ENCODE data around the gene PIK3R1.
"Not testable (repeated sequence)": the region's sequence is repeated elsewhere in the genome, so short reads cannot be mapped to it uniquely, and the experiment has no call there.

Gene PIK3R1

GRCh38 chr5:68193481-68194036 is 22.0 kb upstream of the PIK3R1 start:
- no peak for DNase-seq (ENCODE audit: low read depth in 2 of 2)

DNA sequence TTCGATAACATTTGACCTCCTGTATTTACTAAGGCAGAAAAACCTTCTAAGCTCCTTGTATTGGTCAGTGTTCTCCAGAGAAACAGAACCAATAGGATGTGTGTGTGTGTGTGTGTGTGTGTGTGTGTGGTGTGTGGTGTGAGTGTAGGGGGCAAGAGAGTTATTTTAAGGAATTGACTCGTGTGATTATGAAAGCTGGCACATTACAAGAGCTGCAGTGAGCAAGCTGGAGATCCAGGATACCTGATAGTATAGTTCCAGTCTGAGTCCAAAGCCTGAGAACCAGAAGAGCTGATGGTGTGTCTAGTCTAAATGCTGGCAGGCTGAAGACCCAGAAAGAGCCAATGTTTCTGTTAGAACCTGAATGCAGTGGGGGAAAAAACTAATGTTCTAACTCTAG is 21.2 kb upstream of the PIK3R1 start:
- DNase-seq (ENCODE audit: low read depth in 2 of 2): no peak

DNA sequence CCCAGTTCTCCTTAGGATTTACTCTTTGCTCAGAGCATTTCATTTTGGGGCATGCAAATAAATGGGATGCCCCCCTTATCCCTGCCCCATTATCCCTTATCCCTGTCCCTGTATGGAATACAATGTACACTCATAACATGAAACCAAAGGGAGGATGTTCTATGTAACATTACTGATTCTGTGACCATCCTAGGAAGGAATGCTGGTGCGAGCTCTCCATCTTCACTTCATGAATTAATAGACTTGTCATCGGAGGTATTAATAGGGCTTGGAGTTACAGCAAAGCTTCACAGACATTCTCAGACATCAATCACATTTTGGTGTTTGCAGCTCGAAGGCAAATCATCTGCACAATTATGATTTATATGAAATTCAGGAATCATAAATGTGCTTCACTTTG is 20.4 kb upstream of the PIK3R1 start:
- no peak for DNase-seq (ENCODE audit: low read depth in 2 of 2)

DNA sequence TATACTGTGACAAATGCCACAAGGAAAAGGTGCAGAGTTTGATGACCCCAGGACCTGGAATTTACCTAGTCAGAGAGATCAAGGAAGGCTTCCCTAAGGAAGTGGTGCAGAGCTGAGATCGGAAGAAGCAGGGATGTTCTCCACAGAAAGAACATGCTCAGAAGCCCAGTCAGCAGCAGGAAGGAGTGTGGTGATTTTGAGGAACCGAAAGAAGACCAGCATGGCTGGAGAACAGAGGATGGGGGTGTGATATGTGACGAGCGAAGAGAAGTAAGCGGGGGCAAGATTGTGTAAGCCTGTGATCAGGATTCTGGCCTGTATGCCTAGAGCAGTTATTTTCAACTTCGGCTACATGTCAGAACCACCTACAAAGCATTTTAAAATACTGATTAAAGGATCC is 18.7 kb upstream of the PIK3R1 start:
- DNase-seq (ENCODE audit: low read depth in 2 of 2): no peak

- DNase-seq (ENCODE audit: low read depth in 2 of 2): no peak
These were observed 15.3 kb upstream of the PIK3R1 start for GRCh38 chr5:68200288-68200687.

- not testable (repeated sequence) for DNase-seq (ENCODE audit: low read depth in 2 of 2)
These were observed 4.9 kb upstream of the PIK3R1 start for GRCh38 chr5:68210654-68211053.

DNA sequence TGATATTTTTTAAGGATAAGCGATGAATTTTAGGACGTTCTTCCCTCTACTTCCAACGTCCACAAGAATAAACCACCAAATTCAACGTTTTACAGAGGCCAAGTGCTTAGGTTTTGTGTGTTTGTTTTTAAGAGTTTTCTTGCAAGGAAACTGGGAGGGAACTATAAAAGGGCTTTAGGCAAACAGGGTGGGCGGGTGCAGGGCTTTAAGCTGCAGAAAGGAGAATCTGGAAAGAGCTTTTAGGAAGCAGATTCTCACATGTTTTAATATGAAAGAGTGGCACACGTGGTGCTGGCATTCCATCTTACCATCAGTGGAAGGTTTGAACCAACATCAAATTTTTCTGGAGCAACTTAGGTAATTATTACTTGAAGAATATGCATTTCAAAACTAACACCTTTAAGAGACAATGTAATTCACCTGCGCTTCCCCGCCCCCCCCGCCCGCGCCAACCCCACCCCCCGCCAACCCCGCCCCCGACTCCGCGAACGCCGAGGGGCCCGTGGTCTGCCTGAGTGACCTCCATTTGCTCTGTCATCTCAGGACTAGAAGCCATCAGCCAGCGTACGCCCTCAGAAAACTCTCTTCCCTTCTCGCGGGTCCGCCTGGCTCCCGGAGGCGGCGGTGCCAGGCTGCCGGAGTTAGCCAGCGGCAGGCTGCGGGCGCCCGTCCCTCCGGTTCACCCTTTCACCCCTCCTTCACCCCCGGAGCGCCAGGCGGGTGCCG is 911 bp upstream of the PIK3R1 start:
- no peak for DNase-seq (ENCODE audit: low read depth in 2 of 2)

DNA sequence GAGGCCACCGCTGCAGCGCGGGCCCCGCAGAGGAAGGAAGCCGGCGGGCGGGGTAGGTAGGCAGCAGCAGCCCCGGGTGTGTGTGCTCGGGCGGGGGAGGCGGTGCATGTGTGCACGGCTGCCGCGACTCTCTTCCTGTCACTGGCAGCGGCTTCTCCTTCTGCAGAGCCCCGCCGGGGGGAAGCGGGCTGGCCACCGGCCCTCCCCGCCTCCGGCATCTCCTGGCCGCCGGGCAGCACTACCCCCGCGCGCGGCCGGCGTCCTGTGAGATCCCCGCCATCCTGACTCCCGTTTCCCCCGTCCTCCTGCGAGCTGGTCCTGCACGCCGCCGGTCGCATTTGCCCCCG is 315 bp downstream of the PIK3R1 start:
- DNase-seq (ENCODE audit: low read depth in 2 of 2): no peak

DNA sequence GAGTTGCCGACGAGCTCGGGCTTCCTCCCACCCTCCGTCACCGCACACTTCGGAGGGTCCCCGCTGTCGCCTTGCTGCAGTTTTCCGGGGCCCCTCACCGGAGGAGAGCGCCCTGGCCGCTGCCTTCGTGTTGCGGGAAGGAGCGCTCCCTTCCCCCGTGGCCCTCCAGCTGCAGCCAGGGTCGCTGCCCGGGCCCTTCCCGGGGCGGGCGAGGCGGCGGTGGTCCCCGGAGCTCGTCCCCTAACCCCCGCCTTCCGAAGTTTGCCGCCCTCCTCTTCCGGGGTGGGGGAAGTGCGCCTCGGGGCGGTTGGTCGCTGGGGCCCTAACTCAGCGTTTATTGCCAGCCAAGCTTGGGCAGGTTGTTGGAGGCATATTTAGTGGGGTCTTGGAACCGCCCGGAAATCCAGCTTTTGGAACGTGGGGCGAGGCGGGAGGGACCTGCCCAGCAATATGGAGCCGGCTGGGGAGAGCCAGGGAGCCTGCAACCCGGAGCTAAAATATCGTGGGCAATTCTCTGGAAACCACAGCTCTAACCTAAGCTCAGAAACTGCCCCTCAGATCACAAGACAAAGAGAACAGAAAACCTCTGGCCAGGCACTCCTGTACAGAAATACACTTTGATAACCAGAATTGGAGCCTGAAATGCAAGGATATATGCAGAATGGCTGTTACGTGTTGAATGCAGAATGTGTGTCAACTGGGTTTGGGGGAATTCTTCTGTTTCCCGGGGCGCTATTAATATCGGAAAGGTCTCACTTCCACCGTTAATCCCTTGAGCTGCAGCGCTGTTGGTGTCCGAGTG is 890 bp downstream of the PIK3R1 start:
- DNase-seq (ENCODE audit: low read depth in 2 of 2): no peak

DNA sequence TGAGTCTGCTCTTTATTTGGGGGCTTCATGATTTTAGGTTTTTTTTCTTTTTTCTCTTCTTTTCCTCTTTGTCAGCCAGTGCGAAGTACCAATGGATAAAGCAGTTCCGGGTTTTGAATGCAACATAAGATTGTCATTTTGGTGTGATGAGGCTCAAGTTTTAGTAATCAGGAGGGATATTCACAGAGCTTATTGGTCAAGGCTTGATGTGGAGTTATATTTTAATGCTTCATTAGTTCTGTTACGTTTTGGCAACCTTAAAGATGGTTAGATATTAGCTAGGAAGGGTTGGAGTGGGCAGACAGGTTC is 1.4 kb downstream of the PIK3R1 start:
- DNase-seq (ENCODE audit: low read depth in 2 of 2): no peak

GRCh38 chr5:68217528-68217927 is 2.0 kb downstream of the PIK3R1 start:
- no peak for DNase-seq (ENCODE audit: low read depth in 2 of 2)

DNA sequence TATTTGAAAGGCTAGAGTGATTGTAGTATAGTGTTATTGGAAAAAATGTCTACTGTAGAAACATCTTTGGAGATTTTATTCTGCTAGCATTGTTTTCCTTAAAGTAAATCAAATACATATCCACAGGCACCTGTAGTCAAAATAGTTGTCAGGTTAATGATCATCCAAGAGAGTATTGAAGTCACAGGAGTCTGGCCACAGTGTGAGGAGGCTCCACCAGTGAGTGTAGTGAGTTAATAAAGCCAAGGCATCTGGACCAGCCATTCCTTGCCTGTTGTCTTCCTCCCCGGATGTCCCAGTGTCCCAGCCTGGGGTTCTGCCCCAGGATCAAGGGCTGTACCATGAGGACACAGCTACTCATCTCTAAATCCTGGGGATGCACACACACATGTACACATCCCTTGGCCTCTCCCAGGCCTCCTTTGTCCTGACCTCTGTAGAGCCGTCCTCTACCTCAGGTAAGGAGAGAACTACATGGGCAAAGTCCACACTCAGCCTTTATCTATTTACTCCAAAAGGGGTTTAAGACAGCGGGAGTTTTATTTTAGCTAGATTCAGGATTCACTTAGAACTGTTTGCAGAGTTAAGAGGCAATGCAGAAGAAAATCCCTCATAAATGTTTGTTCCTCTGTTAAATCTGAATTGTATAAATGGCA is 3.7 kb downstream of the PIK3R1 start:
- DNase-seq (ENCODE audit: low read depth in 2 of 2): no peak

- DNase-seq (ENCODE audit: low read depth in 2 of 2): no peak
These were observed 4.7 kb downstream of the PIK3R1 start for GRCh38 chr5:68220260-68220659.

GRCh38 chr5:68220914-68221313 is 5.4 kb downstream of the PIK3R1 start:
- DNase-seq (ENCODE audit: low read depth in 2 of 2): no peak

DNA sequence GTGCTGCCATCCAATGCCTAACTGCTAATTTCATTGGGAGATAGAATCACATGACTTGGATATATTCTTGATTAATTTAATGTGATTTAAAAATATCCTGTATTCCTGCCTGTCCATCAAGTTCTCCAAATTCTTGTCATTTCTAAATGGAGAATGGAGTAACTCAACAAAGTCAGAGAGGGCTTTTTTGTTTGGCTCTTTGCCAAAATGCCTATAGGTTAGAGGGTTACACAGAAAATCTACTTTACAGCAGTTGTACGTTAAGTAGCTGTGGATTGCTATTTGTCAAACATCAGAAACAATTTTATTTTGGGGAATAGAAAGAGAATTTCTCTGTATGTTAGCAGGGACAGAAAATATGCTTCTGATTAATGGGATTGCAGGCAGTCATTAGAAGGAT is 5.9 kb downstream of the PIK3R1 start:
- no peak for DNase-seq (ENCODE audit: low read depth in 2 of 2)

DNA sequence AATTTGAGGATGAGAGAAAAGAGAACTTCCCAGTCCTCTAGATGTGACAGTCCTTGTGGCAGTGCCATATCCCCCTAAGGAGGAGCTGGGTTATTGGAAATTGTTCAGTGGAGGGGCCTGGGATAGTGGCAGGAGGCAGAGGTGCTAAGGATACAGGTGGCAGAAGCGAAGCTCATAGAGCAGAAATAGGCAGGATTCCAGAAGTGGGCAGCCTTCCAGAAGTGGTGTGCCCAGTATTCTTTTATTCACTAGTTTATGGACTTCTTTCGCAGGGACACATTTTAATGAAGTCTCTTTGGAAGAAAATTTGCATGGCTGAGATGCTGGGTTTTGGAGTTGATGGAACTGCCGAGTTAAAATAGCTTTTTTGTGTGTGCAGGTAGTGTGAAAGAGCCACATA is 6.8 kb downstream of the PIK3R1 start:
- no peak for DNase-seq (ENCODE audit: low read depth in 2 of 2)

GRCh38 chr5:68222824-68223354 is 7.3 kb downstream of the PIK3R1 start:
- no peak for DNase-seq (ENCODE audit: low read depth in 2 of 2)

DNA sequence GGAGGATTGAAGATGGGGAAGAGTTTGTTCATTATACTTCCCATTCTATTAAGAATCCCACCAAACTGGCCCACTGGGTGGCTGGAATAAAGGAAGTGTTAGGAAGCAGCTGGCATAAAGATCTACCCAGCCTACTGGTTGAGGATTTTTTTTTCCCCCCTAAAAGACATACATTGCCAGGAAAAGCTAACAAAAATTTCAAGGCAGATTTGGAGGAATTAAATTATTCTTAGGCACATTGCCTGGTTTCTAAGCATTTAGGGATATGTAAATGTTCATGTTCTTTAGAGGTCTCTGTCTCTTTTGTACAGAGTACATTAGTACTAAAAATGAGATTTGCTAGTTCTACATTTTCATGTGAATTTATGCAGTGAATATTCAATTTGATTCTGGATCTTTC is 8.3 kb downstream of the PIK3R1 start:
- no peak for DNase-seq (ENCODE audit: low read depth in 2 of 2)

DNA sequence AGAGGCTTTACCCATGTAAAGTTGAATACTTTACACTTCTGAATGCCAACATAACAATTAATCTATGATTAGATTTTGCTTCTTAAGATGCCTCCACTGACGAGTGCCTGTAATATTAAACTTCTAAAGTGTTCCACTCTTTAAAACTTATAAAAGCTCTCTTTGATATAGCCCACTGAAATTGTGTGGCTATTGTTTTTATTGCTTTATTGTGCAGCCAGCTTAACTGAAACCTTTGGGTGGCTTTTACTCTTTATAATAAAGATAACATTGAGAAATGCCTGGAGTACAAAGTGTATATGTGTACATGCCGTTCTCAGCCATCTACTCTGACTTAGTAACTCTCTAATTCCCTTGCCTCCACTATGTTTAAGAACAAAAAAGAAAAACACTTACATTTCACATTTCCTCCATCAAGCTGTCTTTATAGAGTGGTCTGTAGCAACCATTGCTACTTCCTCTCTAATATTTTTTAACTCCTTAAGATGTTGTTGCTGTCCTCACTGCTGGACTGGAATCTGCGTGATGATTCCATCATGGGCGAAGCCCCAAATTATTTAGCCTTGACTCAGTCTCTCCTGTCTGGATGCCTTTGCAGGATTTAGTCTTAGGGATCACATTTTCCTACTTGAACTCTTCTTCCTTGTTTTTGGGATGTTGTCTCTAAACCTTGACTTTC is 9.1 kb downstream of the PIK3R1 start:
- peak in 1 of 2 experiments; percentile 25 for DNase-seq (ENCODE audit: low read depth in 2 of 2)

DNA sequence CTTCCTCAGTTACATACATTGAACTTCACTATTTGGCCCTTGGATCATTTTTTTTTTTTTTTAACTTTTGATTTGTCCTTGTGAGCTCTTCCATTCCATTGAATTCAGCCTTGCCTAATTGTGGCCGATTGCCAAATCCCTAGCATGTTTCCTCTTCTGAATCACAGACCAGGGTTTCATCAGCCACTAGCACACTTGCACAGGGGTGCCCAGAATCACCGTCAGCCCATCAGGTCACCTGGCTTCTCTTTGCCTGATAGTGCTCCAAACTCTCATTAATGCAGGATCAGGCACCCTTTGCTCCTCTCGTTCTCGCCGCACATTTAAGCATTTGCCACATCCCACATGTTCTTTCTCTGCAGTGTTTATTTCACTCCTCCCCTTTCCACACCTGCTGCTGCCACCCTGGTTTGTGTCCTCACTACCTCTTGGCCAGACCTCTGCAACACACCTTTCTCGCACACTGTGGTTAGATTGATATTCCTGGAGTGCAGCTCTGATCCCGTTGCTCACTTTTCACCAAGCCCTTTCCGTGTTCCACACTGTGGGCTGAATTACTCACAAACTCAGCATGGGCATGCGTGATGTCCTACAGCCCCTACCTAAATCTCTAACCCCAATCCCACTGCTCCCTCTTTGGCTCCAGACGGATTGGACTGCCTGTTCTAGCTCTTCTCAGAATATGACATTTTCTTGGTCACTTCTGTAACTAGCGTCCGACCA is 9.8 kb downstream of the PIK3R1 start:
- peak; percentile 84 to 87 for DNase-seq (ENCODE audit: low read depth in 2 of 2)

GRCh38 chr5:68225911-68226545 is 10.5 kb downstream of the PIK3R1 start:
- no peak for DNase-seq (ENCODE audit: low read depth in 2 of 2)

Data from fibroblast of skin of left biceps (primary cell).